ENCODE results near the gene RERE. TPM values are rescaled to one million over a fixed set of nuclear protein-coding genes. Genes with fewer than 3 reads are reported as not detected.

RERE gene
- total and polyA plus RNA-seq, 2 donors (not counting 3 experiments of a cell fraction or from before 2014, with no cell fraction given): 14.1 to 113 TPM

GRCh38 chr1:8458607-8459006 is 358.8 kb downstream of the RERE start:
- ChIA-PET POLR2A (no interaction called here), CTCF (no interaction called here)
- no TSS peak for BruUV-seq (replicated peaks)
- TF ChIP-seq GATA2 (IDR thresholded peaks at IDR 0.05; ENCODE audit: insufficient read depth, insufficient read length, low read depth, low read length) (no peak), POLR2A (IDR thresholded peaks at IDR 0.05; ENCODE audit: low read depth, low read length) (no peak), MYC (IDR thresholded peaks at IDR 0.05; ENCODE audit: low read depth, low read length) (no peak), EZH2 (IDR thresholded peaks at IDR 0.05; ENCODE audit: borderline replicate concordance, low read depth, low read length, severe bottlenecking) (no peak), FOS (IDR thresholded peaks at IDR 0.05; ENCODE audit: borderline replicate concordance, insufficient read depth, low read length) (no peak), POLR2AphosphoS5 (IDR thresholded peaks at IDR 0.05; ENCODE audit: insufficient read depth, low read depth, low read length) (no peak), JUN (IDR thresholded peaks at IDR 0.05; ENCODE audit: borderline replicate concordance, insufficient read depth, insufficient read length, low read depth) (no peak), CTCF (IDR thresholded peaks at IDR 0.05; ENCODE audit: extremely low read depth in 1 of 2, insufficient read depth in 1 of 2, low read depth in 1 of 2, low read length in 2 of 2) (no peak)
- TF ChIP-seq, protein P1, sequence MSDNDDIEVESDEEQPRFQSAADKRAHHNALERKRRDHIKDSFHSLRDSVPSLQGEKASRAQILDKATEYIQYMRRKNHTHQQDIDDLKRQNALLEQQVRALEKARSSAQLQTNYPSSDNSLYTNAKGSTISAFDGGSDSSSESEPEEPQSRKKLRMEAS (IDR thresholded peaks at IDR 0.05; ENCODE audit: insufficient read depth, insufficient read length): no peak
- intact Hi-C loops (cut with micrococcal nuclease) (no loop called here), dilution Hi-C loops (cut with MboI; ENCODE audit: extremely low pct_ligation_motif_present, low sequenced_read_pairs) (no loop called here)
- DNase-seq (ENCODE audit: low read depth, low spot score): no peak
- H3K4me3 ChIP-seq (replicated peaks in 1 of 3; ENCODE audit: insufficient read depth in 1 of 3, low read depth in 1 of 3, low read length in 3 of 3): no peak overlapping the region
- H2AFZ ChIP-seq (ENCODE audit: low read depth, low read length): no peak overlapping the region
- peaks cover 46% of the 10 kb centered on the region for H3K4me1 ChIP-seq (ENCODE audit: control insufficient read depth, extremely low read depth, insufficient read depth, low read length)
- H3K9me1 ChIP-seq (replicated peaks; ENCODE audit: control insufficient read depth, extremely low read depth, insufficient read depth, low read length): no peaks in the 10 kb centered on the region
- no peaks in the 10 kb centered on the region for H3K9me3 ChIP-seq (replicated peaks; ENCODE audit: control insufficient read depth, insufficient read depth, low read length)
- FAIRE-seq: no peak
- H3K27me3 ChIP-seq (ENCODE audit: control insufficient read depth in 2 of 2, insufficient read depth in 2 of 2, low read length in 2 of 2): no peaks in the 10 kb centered on the region
- H3K36me3 ChIP-seq (ENCODE audit: control insufficient read depth in 2 of 2, extremely low read depth in 1 of 2, insufficient read depth in 2 of 2, low read length in 2 of 2): no peaks in the 10 kb centered on the region
- H3K9ac ChIP-seq (replicated peaks; ENCODE audit: extremely low read depth, insufficient read depth, low read length): no peak overlapping the region
- no peaks in the 10 kb centered on the region for H4K20me1 ChIP-seq (replicated peaks; ENCODE audit: control insufficient read depth, extremely low read depth, insufficient read depth, low read length)
- H3K4me2 ChIP-seq (ENCODE audit: insufficient read depth, low read length): no peak overlapping the region
- no peak overlapping the region for H3K27ac ChIP-seq (ENCODE audit: insufficient read depth, low read depth, low read length)
- no peaks in the 10 kb centered on the region for H3K79me2 ChIP-seq (ENCODE audit: control insufficient read depth, insufficient read depth, low read length)
